Upper lobe of left lung (tissue), 4 donors: ENCODE data around the gene FDCSP.

ENCODE experiments used
- CTCF ChIP-seq, 6 experiments: fragments of 450-650 bp in 4 of 6; fragments of 200-600 bp in 2 of 6; sonication (generic) in 2 of 6; IDR thresholded peaks; one replicate each; pipeline ENCODE4 v1.5.1; 2016 to 2019; ENCODE audit warnings: antibody characterized with exemption in 6 of 6
- EP300 ChIP-seq, 4 donors: sonication (generic); formaldehyde crosslinking; IDR thresholded peaks; one replicate each; pipeline ENCODE4 v1.5.1; 2017; ENCODE audit warnings: antibody characterized with exemption in 4 of 4, control low read depth in 2 of 4
- POLR2A ChIP-seq, 4 donors: fragments of 450-650 bp; IDR thresholded peaks; one replicate each; pipeline ENCODE4 v1.5.1; 2016 to 2017; ENCODE audit warnings: antibody characterized with exemption in 4 of 4, mild to moderate bottlenecking in 2 of 4

GRCh38 chr4:70178075-70178660, 47.8 kb upstream of the FDCSP start:
- TF ChIP-seq CTCF (IDR thresholded peaks at IDR 0.05) (no peak), POLR2A (IDR thresholded peaks at IDR 0.05) (no peak), EP300 (IDR thresholded peaks at IDR 0.05) (no peak)
